GM19468 (cell line): ENCODE measurements around the gene UCK2.

Experiments
- ATAC-seq: cut with Tn5 transposase; IDR thresholded peaks from one replicate; pipeline ENCODE4 v1.9.1; 2021; ENCODE audit warnings: mild to moderate bottlenecking, moderate library complexity, moderate number of reproducible peaks; ENCODE audit not compliant: unreplicated experiment; ENCODE audit errors: extremely low read depth

UCK2 gene

GRCh38 chr1:165895451-165895871 lies 68.0 kb downstream of the UCK2 start:
- no peak for ATAC-seq

- ATAC-seq = no peak
These were observed 68.9 kb downstream of the UCK2 start for GRCh38 chr1:165896277-165896676.

DNA sequence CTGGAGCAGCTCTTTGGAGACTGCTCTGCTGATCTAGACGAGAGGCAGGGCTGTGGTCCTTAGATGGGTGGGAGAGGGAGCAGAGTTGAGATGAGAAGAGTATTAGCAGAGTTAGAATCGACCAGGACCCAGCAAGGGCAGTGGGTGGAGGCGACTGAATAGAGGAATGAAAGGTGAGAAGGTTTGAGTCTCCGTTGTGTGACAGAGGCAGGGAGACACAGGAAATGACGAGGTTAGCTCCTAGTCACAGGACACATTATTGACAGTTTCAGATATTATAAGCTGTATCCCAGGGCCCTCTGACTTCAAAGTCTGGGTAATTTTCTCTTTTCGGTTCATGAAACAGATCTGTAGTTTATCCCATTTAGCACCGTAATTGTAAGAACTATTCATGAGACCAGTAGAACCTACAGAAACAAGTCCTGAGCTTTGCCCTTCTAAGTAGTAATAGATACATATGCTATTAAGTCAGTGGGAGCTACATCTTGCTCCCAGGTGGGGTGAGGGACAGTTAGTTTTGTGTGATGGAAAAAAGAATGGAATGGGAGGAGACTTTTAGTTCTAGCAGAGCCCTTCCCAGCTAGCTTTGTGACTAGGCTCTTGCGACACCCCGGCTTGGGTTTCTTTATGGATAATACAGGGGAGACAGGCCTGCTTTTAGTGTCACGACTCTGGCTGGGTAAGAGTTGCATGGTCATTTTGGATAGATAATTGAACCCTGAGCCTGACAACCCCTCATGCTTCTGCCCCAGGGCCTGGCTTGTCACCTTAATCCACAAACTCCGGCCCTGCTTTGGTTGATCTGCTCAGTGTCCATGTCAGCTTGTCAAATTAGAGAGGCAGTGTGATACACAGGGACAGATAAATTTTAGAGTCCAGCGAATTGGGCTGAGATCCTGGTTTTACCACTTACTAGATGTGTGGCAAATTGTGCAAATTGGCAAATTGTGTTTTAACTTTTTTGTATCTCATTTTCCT lies 70.2 kb downstream of the UCK2 start:
- no peak for ATAC-seq

DNA sequence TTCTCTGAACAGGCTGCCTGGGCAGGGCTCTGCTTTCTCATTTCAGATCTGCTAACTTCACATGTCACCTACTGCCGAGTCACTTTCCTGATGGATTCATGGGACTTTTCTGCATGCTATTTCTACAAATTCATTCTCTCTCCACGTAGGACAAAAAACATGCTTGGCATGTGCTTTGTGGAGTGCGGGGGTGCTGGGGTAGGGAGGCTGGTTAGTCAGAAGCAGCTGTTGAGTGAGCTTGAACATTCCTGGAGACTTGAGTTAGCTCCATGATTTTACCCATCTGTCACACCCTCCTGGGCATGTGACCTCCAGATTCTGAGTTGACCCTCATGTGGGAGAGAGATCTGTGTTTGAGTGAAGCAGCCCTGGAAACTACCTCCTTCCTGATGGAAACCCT lies 71.4 kb downstream of the UCK2 start:
- no peak for ATAC-seq

GRCh38 chr1:165899461-165899941 lies 72.1 kb downstream of the UCK2 start:
- ATAC-seq = no peak

DNA sequence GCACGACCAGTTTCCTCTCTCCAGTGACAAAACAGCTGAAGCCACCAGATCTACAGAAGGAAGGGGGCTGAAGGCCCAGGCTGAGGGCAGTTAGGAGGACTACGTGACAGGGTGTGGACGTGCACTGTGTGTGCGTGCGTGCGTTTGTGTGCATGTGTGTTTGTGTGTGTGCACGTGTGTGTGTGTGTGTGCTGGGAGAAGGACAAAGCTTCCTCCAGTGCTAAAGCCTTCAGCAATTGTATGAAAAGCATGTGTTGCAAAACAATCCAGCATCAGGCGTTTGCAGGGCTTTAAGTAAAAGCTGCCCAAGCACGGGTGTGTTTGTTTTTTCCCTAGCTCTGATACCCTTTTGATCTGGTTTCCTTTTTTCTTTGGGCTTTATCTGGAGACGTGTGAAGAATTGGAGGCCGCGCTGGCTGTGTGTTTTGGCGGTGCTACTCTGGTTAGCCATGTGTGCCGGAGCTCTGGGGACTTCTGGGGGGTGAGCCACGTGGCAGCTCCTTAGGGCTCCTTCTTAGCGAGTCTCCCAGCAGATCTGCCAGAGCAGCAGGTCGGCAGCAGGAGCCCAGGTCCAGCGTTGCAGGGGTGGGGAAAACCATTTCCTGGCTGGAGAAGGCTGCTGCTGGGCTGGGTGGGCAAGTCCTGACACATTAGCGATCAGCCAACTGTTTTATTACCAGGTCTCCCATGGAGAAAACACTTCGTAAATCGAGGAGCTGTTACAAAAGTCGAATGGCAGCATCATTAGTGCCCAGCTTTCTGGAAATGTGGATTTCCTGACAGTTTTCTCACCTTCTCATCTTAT lies 73.4 kb downstream of the UCK2 start:
- ATAC-seq = no peak

- no peak for ATAC-seq
These were observed 75.2 kb downstream of the UCK2 start for GRCh38 chr1:165902565-165902964.

DNA sequence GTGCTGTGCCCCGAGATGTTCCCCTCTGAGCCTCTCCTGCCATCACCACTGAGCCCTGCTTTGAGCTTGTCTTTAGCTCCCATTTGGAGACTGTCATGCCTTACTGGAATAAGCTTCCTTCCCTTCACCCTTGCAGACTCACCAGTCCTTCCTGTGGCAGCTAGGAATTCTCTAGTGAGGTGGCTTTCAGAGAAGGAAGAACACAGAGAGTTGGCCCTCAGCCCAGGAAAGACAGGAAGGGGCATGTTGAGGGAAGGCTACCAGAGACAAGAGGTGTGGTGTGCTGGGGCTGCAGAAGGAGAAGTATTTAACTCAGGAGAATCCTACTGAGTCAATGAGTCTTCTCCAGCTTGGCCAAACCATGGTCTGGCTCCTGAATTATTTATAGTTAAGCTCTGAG lies 76.3 kb downstream of the UCK2 start:
- no peak for ATAC-seq

DNA sequence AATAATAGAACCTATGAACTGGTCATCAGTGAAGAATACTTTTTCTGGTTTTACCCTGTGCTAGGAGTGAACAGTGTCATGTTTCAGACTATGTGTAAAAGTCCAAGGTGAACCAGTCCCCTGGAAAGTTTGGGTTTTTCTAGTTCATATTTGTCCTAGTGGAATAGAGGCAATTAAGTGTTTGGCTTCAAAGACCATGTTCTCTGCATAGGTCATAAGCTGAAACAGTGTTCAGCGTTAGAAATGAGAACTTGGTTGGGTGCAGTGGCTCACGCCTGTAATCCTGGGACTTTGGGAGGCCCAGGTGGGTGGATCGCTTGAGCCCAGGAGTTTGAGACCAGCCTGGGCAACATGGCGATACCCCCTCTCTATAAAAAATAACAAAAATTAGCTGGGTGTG lies 77.5 kb downstream of the UCK2 start:
- no peak for ATAC-seq

DNA sequence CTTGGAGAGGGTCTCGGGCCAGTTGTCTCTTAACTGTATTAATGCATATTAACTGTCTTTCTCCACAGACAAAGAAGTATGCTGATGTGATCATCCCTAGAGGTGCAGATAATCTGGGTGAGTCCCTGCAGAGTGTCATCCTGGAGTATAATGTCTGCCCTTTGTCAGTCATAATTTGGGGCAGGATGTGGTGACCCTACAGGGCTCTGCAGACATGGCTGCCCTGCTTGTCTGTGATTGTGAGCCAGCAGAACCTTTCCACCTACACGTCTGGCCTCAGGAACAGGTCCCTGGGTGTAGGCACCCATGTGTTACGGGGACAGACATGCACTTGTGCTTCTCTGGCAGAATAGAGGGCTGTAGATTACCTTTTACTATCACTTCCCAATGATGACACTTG lies 78.4 kb downstream of the UCK2 start:
- no peak for ATAC-seq

GRCh38 chr1:165907256-165907857 lies 79.9 kb downstream of the UCK2 start:
- no peak for ATAC-seq

GRCh38 chr1:165910764-165911421 lies 83.5 kb downstream of the UCK2 start:
- ATAC-seq = no peak

GRCh38 chr1:165911609-165912281 lies 84.3 kb downstream of the UCK2 start:
- no peak for ATAC-seq

- no peak for ATAC-seq
These were observed 85.2 kb downstream of the UCK2 start for GRCh38 chr1:165912638-165913037.

GRCh38 chr1:165914136-165914798 lies 86.9 kb downstream of the UCK2 start:
- ATAC-seq = no peak

GRCh38 chr1:165915480-165915879 lies 88.1 kb downstream of the UCK2 start:
- no peak for ATAC-seq

GRCh38 chr1:165915932-165916348 lies 88.5 kb downstream of the UCK2 start:
- ATAC-seq = no peak

- no peak for ATAC-seq
These were observed 89.8 kb downstream of the UCK2 start for GRCh38 chr1:165917166-165917565.

DNA sequence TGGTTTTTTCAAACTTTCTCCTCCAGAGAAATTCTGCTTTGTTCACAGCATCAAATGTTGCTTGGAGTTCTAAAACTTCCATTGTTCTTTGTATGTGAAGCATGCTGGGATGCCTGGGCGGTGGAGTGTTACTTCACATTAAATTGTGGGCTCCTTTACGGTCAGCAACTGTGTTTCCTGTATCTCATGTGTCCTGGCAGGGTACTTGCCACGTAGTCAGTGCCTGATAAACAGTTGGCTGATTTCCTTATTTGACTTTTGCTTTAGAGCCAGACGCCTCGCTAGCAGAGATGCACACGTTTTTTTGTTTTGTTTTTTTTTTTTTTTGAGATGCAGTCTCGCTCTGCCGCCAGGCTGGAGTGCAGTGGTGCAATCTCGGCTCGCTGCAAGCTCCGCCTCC lies 96.7 kb downstream of the UCK2 start:
- no peak for ATAC-seq
